ENCODE measurements around the gene CCDC149. TPM values are rescaled to one million over a fixed set of nuclear protein-coding genes. Genes with fewer than 3 reads are reported as not detected.

The CCDC149 gene
- total and polyA plus RNA-seq, 2 experiments from 2014 or later: 12.3 to 13.3 TPM

DNA sequence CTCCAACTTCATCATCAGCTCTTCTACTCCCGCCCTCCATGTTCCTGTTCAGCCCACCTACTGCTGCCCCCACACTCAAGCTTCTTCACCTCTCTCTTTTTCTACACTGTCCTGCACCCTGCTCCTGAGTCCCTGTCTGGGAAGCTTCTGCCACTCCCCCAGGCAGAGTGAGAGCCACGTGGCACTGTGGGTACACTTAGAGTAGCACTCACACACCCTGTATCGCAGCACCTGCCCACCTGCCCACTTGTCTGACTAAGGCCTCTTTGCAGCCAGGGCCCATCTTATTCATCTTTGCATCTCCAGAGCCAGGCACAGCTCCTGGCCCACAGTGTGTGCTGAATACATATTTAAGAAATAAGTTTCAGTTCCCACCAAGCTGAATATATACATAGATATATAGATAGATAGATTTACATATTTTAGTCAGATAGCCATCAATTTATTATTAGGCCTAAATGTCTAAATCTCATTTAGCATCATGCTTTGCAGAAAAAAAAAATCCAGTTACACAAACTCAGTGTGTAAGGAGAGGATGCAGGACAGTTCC lies 24.9 kb downstream of the CCDC149 start:
- Histone ChIP-seq H3K4me1 (ENCODE audit: insufficient read depth) (no peaks in the 10 kb centered on the region), H3K27ac (no peak overlapping the region), H2AFZ (no peak overlapping the region), H3K79me2 (no peaks in the 10 kb centered on the region), H3K9me3 (ENCODE audit: low read depth) (no peaks in the 10 kb centered on the region), H3K9me2 (replicated peaks; ENCODE audit: insufficient read depth) (no peaks in the 10 kb centered on the region), H4K20me1 (ENCODE audit: insufficient read depth, poor library complexity, severe bottlenecking) (no peaks in the 10 kb centered on the region), H3K4me2 (no peak overlapping the region), H3K4me3 (no peak overlapping the region), H3K36me3 (replicated peaks; ENCODE audit: insufficient read depth, low read depth) (no peaks in the 10 kb centered on the region), H3K27me3 (no peaks in the 10 kb centered on the region)
- WGBS (ENCODE audit: low lambda C conversion rate, missing lambda C conversion rate): 90% methylated on average over 3 of the region's 3 CpGs
- no peak for DNase-seq (ENCODE audit: low spot score)
- no peak for TF ChIP-seq CTCF (IDR thresholded peaks at IDR 0.05; ENCODE audit: poor library complexity)

DNA sequence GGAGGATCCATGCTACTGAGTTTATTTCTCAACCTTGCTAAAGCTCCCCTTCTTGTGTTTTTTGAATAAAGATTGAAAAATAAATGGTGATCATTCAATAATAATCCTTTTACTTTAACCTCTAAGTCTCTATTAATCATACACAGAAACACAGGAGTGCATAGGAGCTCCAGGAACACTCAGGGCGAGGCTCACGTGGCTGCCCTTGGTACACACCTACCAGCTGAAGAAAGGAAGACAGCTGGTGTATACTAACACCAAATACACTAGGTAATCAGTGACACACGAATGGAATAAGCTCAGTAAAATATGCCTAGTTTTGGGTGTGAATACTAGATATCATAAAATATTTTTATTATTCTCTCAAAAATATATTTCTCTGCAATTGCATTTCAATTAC lies 26.2 kb downstream of the CCDC149 start:
- Histone ChIP-seq H3K27ac (no peak overlapping the region), H3K9me3 (ENCODE audit: low read depth) (no peaks in the 10 kb centered on the region), H2AFZ (no peak overlapping the region), H4K20me1 (ENCODE audit: insufficient read depth, poor library complexity, severe bottlenecking) (no peaks in the 10 kb centered on the region), H3K4me2 (no peak overlapping the region), H3K79me2 (no peaks in the 10 kb centered on the region), H3K9me2 (replicated peaks; ENCODE audit: insufficient read depth) (no peaks in the 10 kb centered on the region), H3K27me3 (no peaks in the 10 kb centered on the region), H3K4me1 (ENCODE audit: insufficient read depth) (no peaks in the 10 kb centered on the region), H3K4me3 (no peak overlapping the region), H3K36me3 (replicated peaks; ENCODE audit: insufficient read depth, low read depth) (no peaks in the 10 kb centered on the region)
- 80% methylated on average over 3 of the region's 3 CpGs for WGBS (ENCODE audit: low lambda C conversion rate, missing lambda C conversion rate)
- DNase-seq (ENCODE audit: low spot score): no peak
- TF ChIP-seq EZH2phosphoT487 (IDR thresholded peaks at IDR 0.05; ENCODE audit: low read depth, severe bottlenecking, unreplicated experiment) (no peak), EZH2 (IDR thresholded peaks at IDR 0.05; ENCODE audit: borderline replicate concordance) (no peak), CTCF (IDR thresholded peaks at IDR 0.05; ENCODE audit: poor library complexity) (no peak)

- H3K4me2 ChIP-seq: no peak overlapping the region
- no peaks in the 10 kb centered on the region for H3K9me3 ChIP-seq (ENCODE audit: low read depth)
- no peaks in the 10 kb centered on the region for H4K20me1 ChIP-seq (ENCODE audit: insufficient read depth, poor library complexity, severe bottlenecking)
- no peaks in the 10 kb centered on the region for H3K27me3 ChIP-seq
- H3K36me3 ChIP-seq (replicated peaks; ENCODE audit: insufficient read depth, low read depth): no peaks in the 10 kb centered on the region
- H3K4me1 ChIP-seq (ENCODE audit: insufficient read depth): no peaks in the 10 kb centered on the region
- H3K79me2 ChIP-seq: no peaks in the 10 kb centered on the region
- 89% methylated on average over 8 of the region's 8 CpGs for WGBS (ENCODE audit: low lambda C conversion rate, missing lambda C conversion rate)
- no peak for TF ChIP-seq EZH2phosphoT487 (IDR thresholded peaks at IDR 0.05; ENCODE audit: low read depth, severe bottlenecking, unreplicated experiment)
- TF ChIP-seq CTCF (IDR thresholded peaks at IDR 0.05; ENCODE audit: poor library complexity): no peak
- TF ChIP-seq EZH2 (IDR thresholded peaks at IDR 0.05; ENCODE audit: borderline replicate concordance): no peak
- H3K27ac ChIP-seq: no peak overlapping the region
- DNase-seq (ENCODE audit: low spot score): no peak
- no peak overlapping the region for H2AFZ ChIP-seq
- H3K9me2 ChIP-seq (replicated peaks; ENCODE audit: insufficient read depth): no peaks in the 10 kb centered on the region
- no peak overlapping the region for H3K4me3 ChIP-seq
These were observed 27.5 kb downstream of the CCDC149 start for GRCh38 chr4:24885342-24885741.

GRCh38 chr4:24884902-24885301 lies 27.9 kb downstream of the CCDC149 start:
- Histone ChIP-seq H3K4me1 (ENCODE audit: insufficient read depth) (no peaks in the 10 kb centered on the region), H2AFZ (no peak overlapping the region), H3K27ac (no peak overlapping the region), H3K27me3 (no peaks in the 10 kb centered on the region), H4K20me1 (ENCODE audit: insufficient read depth, poor library complexity, severe bottlenecking) (no peaks in the 10 kb centered on the region), H3K79me2 (no peaks in the 10 kb centered on the region), H3K36me3 (replicated peaks; ENCODE audit: insufficient read depth, low read depth) (no peaks in the 10 kb centered on the region), H3K4me2 (no peak overlapping the region), H3K9me2 (replicated peaks; ENCODE audit: insufficient read depth) (no peaks in the 10 kb centered on the region), H3K4me3 (no peak overlapping the region), H3K9me3 (ENCODE audit: low read depth) (no peaks in the 10 kb centered on the region)
- DNase-seq (ENCODE audit: low spot score): no peak
- TF ChIP-seq EZH2phosphoT487 (IDR thresholded peaks at IDR 0.05; ENCODE audit: low read depth, severe bottlenecking, unreplicated experiment): no peak
- TF ChIP-seq CTCF (IDR thresholded peaks at IDR 0.05; ENCODE audit: poor library complexity): no peak
- TF ChIP-seq EZH2 (IDR thresholded peaks at IDR 0.05; ENCODE audit: borderline replicate concordance): no peak
- 76% methylated on average over 8 of the region's 8 CpGs for WGBS (ENCODE audit: low lambda C conversion rate, missing lambda C conversion rate)
